Ovary (tissue), 3 donors: ENCODE data around the gene TOMM6.

Experiments used
- CTCF ChIP-seq, 3 donors: fragments of 450-650 bp in 2 of 3; fragments of 200-600 bp in 1 of 3; IDR thresholded peaks; one replicate each; pipeline versions ENCODE4 v1.5.1 to v1.8.0; 2016 to 2022; ENCODE audit warnings: antibody characterized with exemption in 3 of 3, mild to moderate bottlenecking in 1 of 3
- POLR2A ChIP-seq: fragments of 450-650 bp; IDR thresholded peaks from one replicate; pipeline ENCODE4 v1.6.1; 2017; ENCODE audit warnings: antibody characterized with exemption, mild to moderate bottlenecking, moderate library complexity
- donor health status: DM: no; HTN: no; CAD: no.

- TF ChIP-seq CTCF (IDR thresholded peaks at IDR 0.05), result no peak
- TF ChIP-seq POLR2A, result no peak
Measured at GRCh38 chr6:41821266-41821665, 33.8 kb downstream of the TOMM6 start.
